GM18520 (cell line): Measurements from ENCODE around the gene DOCK2.
A peak's percentile ranks its signal among the peaks of the same experiment; 100 is the strongest.
"Not testable (repeated sequence)": the region's sequence is repeated elsewhere in the genome, so short reads cannot be mapped to it uniquely, and the experiment has no call there.

Experiments
- ATAC-seq: cut with Tn5 transposase; IDR thresholded peaks from one replicate; pipeline ENCODE4 v1.9.1; 2021; ENCODE audit not compliant: unreplicated experiment

Gene DOCK2

DNA sequence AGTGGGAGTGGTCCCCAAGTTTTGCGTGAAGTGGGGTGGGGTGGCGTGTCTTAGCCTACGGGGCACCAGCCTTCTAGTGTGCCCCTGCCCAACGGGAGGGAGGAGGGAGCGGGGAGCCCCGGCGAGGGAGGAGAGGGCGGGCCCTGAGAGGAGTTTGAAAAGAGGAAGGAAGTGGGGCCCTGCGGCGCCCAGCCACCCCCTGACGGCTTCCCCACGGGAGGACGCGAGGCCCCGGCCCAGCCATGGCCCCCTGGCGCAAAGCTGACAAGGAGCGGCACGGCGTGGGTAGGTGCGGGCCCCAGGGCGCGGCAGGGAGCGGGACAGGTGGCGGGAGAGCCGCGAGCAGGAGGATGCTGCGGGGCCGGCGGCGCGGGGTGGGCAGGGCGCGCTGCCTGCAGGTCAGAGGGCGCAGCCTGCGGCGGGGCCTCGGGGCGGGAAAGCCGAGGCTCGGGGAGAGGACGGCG lies at the start of gene DOCK2:
DOCK2 (plus strand) TSS at position 191 of the 464 bp plus-strand sequence; CDS start at position 243, 52 bp downstream.
- ATAC-seq: peak; percentile 71

GRCh38 chr5:169590602-169591001 lies 46.5 kb upstream of the DOCK2 start:
- ATAC-seq: no peak

GRCh38 chr5:169591636-169592035 lies 45.4 kb upstream of the DOCK2 start:
- no peak for ATAC-seq

DNA sequence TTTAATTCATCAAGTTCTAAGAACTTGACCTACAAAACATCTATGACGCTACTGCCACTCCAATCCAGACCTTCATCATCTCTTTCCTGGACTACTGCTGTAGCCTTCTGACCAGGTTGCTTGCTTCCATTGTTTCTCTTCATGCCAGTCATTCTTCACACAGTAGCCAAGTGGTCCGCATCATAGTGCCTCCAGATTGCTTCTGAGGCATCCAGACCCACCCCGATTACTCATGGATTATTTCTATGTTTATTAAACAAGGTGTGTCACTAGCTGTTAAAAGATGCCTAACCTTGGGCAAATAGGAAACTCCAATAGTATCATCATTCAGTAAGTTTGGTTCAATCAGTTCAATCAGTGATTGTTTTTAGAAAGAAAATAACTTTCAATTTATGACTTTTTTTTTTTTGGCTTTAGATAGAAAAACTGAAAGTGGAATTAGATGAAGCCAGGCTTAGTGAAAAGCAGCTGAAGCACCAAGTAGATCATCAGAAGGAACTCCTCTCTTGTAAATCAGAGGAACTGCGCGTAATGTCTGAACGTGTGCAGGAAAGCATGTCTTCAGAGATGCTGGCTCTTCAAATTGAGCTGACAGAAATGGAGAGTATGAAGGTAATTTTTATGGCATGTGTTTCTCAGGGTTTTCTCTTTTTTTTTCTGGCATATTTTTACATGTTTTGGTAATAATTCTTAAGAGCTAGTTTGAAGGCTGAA lies 44.0 kb upstream of the DOCK2 start:
- no peak for ATAC-seq

DNA sequence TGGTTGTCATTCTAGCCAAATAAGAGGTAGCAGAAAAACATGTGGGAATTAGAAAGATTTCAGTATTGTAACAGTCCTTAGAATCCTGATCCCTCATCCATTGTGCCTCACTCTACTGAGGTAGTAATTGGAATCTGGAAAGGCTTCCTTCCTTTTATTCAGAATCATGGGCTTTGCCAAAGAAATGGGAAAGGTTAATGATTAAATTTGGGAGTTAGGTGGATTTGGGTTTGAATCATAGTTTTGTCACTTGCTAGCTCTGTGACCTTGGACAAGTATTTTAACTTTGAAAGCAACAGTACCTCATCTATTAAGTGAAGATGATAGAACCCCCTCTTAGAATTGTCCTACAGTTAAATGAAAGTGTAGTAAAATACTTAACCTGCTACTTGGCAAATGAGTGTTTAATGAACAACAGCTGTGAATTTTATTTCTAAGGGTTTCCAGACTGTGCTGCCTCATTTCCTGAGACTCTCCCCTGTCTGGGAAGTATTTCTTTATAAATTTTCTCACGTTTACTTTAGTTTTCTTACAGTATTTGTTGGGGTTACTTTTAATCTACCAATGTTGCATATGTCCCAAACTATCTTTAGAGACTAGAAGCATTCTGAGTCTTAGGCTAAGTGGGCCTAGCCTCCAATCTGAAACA lies 41.8 kb upstream of the DOCK2 start:
- no peak for ATAC-seq

GRCh38 chr5:169599451-169599850 lies 37.6 kb upstream of the DOCK2 start:
- ATAC-seq: no peak

DNA sequence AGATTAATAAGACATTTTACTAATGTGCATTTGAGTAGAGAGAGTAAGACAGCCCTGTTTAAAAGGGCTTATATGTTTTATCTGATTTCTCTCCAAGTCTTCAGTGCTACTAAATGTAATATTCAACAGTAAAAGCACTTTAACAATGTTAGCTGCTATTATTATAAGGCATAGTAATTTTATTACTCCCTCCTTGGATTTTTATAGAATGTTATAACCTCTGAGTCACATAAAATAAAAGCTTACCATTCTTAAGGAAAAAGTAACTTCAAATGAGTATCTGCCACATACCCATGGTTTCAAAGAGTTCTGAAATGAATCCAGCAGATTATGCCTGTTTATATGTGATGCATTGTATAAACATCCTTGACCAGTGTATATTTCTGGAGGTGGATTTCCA lies 34.5 kb upstream of the DOCK2 start:
- no peak for ATAC-seq

- no peak for ATAC-seq
Measured at GRCh38 chr5:169606279-169606678, 30.8 kb upstream of the DOCK2 start.

DNA sequence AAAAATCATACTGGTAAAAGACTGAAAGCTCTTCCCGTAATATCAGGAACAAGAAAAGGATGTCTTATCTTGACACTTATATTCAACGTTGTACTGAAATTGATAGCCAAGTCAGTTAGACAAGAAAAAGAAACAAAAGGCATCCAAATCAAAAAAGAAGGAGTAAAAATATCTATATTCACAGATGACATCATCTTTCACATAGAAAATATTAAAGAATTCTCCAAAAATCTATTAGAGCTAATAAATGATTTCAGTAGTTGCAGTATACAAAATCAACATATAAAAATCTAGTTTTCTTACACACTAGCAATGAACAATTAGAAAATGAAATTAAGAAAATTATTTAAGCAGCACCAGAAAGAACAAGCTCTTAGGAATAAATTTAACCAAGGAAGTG lies 29.2 kb upstream of the DOCK2 start:
- no peak for ATAC-seq

DNA sequence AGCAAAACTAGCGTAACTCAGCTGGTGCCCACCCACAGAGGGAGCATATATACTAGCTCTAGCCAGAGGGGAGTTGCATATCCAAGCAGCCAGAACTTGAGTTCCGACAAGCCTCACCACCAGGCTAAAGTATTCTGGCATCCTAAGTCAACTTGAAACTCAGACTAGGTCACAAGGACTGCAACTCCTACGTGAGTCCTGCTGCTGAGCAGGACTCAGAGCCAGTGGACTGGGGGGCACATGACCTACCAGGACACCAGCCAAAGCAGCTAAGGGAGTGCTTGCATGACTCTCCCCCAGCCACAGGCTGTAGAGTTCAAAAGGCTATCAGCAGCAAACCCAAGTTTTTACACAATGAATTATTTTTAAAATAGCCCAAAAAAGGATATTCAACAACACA lies 27.4 kb upstream of the DOCK2 start:
- ATAC-seq: no peak

GRCh38 chr5:169610606-169611005 lies 26.5 kb upstream of the DOCK2 start:
- no peak for ATAC-seq

- no peak for ATAC-seq
Measured at GRCh38 chr5:169615561-169615960, 21.5 kb upstream of the DOCK2 start.

GRCh38 chr5:169624307-169624706 lies 12.8 kb upstream of the DOCK2 start:
- not testable (repeated sequence) for ATAC-seq

DNA sequence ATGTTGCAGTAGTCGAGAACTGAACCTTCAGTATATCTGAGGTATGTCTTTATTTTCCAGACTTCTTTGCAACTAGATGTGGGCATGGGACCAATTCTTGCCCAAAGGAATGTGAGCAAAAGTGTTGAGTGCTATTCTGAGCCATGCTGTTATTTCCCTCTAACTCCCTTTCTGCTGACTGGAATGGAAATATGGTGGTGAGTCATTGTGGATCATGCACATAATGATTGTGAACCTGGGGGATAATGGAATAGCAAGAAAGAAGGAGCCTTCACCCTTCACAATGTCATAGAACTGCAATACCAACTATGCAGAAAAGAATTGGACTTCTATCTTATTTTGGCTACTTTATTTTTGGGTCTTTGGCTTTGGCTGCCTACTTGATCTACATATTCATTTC lies 10.3 kb upstream of the DOCK2 start:
- ATAC-seq: no peak

DNA sequence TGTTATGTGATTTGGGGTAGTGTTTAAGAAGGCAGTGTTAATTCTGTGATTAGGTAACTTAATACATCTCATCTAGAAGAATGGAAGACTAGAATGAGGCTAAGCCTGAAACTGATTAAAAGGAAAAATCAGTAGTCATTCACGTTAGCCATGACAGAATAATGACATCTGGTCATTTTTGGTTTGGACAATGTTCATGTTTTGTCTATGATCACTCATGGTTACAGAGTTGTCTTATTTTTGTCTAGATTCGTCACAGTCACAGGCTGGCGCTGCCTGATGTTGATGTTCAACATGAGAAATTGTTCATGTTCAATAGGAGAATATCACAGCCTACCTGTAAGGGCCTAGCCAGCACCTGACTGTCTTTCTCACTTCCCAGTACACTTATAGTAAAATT lies 9.5 kb upstream of the DOCK2 start:
- ATAC-seq: no peak

DNA sequence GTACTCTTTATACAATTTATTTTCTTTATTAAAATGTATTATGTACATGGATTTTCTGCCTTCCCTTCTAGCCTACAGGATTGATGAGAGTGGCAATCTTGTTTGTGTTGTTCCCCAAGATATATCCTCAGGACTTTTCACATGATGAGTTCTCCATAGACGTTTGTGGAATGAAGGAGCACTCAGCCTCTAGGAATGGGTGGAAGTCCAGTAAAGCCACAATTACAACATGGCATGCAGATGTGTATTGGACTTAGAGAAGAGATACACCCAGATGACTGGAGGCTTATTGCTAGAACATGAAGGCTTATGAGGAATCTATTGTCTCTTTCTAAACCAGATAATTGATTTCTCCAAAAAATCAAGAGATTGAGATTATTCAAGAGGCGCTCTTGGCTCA lies 8.2 kb upstream of the DOCK2 start:
- ATAC-seq: no peak

- peak; percentile 55 for ATAC-seq
Measured at GRCh38 chr5:169629847-169630548, 7.1 kb upstream of the DOCK2 start.

GRCh38 chr5:169631360-169631759 lies 5.7 kb upstream of the DOCK2 start:
- no peak for ATAC-seq

GRCh38 chr5:169632946-169633345 lies 4.1 kb upstream of the DOCK2 start:
- no peak for ATAC-seq

DNA sequence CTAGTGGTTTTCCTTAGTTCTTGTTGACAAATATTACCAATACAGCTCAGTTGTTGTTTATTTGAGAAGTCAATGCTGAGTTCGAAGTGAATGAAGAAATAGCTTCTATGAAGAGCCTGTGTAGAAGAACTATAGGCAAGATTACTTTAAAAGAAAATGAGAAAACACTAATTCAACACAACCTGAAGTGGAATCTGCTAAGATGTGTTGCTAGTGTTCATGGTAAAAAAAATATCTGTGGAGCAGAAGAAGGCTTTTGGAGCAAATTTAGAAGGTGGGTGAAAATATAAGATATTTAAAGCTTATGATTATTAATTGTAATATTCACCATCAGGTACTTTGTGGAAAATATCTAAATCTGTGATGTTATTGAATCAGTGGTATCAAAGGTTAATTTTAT lies 2.5 kb upstream of the DOCK2 start:
- ATAC-seq: no peak

DNA sequence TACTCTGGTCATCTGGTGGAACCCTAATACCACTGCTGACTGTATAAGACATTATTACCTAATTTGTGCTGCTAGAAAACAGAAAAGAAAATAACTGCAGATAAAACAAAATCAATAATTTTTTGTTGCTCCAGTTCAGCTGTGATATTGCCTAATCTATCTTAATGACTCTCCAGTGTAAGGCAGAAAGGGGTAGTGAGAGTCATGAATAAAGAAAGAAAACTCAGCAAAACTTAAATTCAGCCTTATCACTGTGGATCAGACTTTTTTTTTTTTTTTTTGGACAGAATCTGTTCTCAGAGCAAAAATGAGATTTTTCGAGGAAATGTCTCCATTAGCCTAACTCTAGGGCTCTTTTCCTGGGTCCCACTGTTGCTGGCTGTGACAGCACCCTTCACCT lies 1.1 kb upstream of the DOCK2 start:
- ATAC-seq: no peak

GRCh38 chr5:169636477-169637084 lies 494 bp upstream of the DOCK2 start:
- ATAC-seq: no peak
